ENCODE results near the gene GANC.

GRCh38 chr15:42239528-42240182 lies 33.3 kb upstream of the GANC start:
- no peak for TF ChIP-seq POLR2A (IDR thresholded peaks at IDR 0.05)
- no peak for TF ChIP-seq CTCF (IDR thresholded peaks at IDR 0.05)

All from body of pancreas (tissue), 4 donors.